CD4-positive, alpha-beta T cell treated with Interleukin-10 for 1 hour (primary cell): ENCODE results near the gene TMEM30B.
"Not testable (repeated sequence)": the region's sequence is repeated elsewhere in the genome, so short reads cannot be mapped to it uniquely, and the experiment has no call there.

ENCODE experiments used
- DNase-seq: peaks from one replicate; pipeline ENCODE4 v3.0.0-alpha.2; 2020

The TMEM30B gene

DNA sequence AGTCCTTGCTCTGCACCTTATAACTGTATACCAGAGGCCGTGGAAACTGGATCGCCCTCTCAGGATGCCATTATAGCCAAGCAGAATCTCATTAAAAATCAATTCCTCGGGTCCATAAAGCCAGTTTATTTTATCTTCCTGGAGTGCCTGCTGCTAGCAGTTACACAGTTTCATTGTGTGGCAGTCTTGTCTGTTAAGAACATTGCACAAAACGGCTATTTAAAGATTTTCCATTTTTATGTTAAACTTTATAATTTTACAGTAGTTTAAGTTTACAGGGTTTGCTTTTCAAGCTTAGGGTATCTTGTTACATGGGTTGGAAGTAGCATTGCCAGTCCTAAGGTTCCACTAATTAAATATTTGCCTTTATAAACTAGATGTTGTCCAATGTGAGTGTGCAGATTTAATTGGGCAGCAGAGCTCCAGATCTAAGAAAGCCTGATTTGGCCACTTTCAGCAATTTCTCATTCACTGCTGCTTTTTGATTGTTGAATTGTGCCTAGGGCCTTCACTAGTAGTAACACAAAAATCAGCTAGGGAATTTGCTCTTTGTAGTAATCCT is 17.0 kb downstream of the TMEM30B start:
- DNase-seq: no peak

DNA sequence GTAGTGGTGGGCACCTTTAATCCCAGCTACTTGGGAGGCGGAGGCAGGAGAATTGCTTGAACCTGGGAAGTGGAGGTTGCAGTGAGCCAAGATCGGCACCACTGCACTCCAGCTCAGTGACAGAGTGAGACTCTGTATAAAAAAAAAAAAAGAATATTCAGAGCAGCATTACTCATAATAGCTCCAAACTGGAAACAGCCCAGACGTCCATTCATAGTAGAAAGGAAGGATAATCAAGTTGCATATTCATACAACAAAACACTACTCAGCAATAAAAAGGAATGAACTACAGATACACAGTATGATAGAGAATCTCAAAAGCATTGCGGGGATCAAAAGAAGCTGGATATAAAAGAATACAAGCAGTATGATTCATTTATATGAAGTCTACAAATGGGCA is 19.1 kb downstream of the TMEM30B start:
- no peak for DNase-seq

DNA sequence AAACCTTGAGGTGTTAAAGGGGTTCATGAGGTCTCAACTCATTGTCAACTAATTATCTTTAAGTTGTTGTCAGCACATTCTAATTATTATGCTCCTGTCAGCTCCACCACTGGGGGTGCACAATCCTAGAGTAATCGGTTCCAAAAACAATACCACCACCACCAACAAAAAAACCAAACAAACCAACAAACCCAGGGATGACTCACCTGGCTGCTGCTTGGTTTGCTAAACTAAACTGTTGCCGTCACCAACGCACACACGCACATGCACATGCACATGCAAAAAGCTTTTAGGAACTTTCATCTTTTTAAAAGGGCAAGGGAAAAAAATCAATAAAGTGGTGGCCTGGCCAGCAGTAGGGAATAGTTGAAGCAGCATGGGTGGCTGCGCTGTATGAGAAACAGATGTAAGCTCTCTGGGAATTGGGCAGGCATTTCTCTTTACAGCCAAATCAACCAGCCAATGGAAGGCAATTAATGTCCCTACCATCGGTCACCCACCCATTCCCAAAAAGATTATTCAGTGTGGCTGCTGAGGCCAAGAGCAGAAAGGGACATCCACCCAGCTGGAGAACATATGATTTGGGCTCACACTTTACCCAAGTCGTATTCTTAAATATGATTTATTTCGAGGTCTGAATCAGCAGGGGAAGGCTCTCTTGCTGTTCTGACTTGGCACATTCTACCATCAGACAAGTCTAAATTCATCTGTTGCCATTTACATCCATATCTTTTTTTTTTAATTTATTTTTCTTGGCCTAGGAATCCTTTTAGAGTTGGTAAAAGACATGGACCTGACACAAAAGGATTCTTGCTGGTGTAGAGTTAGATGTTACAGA is 20.0 kb downstream of the TMEM30B start:
- no peak for DNase-seq

DNA sequence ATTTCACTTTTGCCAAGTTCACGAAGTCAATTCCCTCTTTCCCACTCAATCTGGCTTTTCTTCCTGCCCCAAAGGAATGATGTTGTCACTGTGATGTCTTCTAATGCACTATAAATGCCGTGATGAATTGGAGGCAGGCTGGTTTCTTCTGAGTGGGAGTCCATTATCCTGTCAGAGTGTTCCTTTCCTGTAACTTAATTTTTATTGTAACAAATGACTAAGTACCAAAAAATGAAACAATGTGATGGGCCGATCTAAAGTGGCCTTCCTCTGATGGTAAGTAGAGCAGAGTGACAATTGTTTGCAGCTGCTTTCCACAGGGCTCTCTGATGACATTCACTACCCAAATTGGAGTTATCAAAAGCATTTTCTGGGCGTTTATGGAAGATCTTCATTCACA is 22.2 kb downstream of the TMEM30B start:
- no peak for DNase-seq

DNA sequence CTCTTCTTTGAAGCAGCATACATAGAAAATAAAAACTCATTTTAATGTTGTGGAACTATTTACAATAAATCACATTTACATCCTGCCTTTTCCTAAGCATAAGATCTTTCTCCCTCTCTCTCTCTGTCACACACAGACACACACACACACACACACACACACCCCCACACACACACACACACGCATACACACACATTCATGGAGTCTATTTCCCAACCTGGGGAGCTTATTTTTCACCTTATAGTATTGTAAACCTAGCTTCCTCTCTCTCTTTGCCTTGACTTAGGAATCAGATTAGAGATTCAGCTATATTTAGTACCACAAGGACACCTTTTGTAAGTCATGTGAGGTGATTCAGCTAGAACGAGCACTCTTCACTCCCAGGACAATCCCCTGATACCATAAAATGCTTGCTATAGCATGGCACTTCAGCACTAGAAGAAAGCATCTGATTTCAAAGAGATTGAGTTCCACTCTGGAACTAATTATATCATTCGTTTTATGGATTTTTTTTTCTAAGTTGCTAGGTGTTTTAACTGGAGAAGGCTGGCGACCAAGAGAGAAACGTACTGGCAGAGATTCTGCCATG is 23.6 kb downstream of the TMEM30B start:
- no peak for DNase-seq

DNA sequence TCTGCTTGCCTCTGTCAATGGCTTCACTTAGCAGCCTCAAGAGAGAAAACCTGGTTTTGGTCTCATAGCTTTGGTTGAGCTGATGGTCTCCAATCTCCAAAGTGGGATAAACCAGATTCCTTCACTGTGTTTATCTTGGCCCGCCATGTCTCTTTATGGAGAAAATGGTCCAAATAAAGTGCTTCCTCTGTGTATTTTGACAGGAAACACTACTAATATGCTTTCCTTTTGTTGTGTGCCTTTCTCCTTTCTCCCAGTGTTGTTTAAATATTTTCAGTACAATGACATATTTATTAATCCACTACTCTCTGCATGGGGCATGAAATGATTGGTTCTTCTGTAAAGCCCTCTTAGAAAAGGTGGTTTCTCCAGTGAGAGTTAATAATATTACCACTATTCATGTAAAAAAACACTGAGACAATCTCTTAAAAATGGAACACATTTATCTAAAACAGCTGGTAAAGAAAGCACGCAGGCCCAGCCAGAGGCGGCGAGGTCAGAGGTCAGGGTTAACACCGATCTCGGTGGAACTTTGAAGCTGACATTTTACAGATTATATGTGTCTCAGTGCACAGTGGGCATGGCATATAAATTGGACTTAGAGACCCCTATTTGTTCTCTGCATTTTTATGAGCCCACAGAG is 24.2 kb downstream of the TMEM30B start:
- no peak for DNase-seq

DNA sequence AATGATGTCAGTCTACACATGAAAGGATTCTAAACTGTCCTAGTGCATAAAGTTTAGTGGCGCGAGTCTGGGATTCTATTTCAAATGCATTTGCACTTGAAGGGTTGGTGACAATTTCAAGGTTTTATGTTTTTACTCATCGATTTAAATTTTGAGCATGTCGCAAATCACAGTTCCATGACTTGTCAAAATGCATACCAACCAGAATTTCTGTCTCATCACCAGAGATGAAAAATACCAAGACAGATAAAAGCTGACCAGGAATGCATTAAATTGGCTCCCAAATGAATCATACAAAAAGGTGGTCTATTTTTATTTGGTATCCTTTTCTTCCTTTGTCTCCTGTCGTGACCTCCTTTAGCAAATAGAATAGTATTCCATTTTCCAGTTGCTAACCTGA is 25.2 kb downstream of the TMEM30B start:
- DNase-seq: no peak

DNA sequence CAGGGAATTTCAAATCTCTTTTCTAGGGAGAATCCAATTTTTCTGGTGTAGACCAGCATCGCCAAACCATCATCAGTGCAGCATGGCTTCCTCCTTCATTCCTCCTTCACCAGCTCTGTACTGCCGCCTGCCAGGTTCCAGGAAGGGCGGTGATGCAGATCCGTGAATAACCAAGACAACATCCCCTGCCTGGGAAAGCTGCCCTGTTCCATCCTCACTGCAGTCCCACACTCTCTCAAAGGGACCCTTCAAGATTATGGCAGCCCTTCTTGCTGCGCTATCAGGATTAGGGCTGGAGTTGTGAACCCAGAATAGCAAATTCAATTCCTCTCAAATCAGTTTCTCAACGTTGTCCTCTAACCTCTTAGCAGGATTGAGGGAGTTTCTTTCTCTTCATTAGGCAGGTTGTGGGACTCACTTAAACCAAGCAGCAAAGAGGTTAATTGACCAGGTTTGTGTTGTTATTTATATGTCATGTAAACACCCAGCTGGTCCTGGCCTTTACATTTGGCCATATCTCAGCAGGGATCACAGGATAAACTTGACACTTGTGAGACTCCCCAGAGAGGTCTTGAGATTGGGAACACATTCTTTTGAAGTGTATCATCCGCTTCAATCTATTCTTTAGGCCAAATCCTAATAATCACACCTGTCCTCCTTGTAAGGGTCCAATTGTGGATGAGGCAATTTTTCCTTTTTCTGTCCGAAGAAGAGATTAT is 26.2 kb downstream of the TMEM30B start:
- no peak for DNase-seq

DNA sequence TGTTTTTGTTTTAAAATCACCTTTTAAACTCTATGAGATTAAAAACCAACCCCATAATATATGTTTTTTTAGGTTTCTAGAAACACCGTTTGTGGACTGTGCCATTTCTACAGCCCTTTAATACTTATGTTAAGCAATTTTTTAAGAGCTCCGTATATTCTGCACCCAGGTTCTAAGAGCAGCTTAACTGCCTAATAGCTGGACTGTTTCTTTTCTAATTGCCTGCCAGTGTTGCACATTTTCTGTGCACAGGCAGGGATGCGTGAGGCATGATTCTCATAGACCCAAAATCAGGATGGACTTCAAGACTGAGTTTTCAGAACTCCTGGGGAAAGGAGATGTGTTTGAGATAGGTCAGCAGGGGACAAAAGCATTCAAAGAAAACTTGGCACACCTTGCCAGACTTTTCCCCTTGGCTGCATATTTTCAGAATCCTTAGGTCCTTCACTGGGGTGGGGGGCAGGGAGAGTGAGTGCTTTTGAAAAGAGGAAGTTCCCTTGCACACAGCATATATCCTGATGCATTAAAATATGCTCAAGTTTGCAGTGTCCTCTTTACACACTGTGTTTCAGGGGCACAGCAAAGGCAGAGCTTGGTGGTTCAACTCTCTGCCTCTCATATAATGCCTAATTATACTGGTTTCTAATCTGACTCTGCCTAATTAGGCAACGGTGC is 27.9 kb downstream of the TMEM30B start:
- DNase-seq: no peak

DNA sequence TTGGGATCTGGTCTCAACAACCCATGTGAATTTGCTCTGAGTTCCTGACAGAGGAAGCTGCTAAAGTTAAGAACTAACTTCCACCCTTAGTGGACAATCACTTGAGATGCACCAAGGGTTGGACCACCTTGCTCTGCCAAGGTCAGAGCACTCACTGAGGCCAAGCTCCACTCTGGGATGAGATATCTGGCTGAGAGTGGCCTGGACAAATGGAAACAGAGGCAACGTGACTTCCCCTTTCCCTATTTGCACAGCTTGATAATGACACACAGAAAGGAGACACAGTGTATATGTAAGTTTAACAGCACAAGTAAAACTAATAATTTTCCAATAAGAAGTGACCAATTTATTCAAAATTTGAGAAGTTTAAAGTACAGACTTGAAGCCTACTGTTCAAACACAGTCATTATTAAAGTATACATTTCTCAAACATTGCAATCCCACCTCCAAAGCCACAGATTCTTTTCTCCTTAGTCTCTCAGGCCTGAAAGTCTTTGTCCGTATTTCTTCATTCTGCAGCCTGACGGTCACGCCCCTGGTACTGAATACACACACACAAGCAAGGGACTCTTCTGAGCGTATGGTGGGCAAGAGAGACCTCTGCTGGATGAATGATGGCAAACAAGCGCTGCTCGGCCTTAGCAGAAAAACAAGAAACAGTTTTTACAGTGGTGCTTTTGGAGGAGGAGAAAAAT is 28.6 kb downstream of the TMEM30B start:
- peak; percentile 66 for DNase-seq

DNA sequence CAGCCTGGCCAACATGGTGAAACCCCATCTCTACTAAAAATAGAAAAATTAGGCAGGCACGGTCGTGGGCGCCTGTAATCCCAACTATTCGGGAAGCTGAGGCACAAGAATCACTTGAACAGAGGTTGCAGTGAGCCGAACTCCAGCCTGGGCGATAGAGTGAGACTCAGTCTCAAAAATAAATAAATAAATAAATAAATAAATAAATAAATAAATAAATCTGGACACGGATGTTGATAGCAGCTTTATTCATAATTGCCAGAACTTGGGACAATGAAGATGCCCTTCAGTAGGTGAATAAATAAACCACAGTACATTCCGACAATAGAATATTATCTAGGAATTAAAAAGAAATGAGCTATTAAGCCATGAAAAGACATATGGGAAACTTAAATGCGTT is 31.1 kb downstream of the TMEM30B start:
- no peak for DNase-seq

DNA sequence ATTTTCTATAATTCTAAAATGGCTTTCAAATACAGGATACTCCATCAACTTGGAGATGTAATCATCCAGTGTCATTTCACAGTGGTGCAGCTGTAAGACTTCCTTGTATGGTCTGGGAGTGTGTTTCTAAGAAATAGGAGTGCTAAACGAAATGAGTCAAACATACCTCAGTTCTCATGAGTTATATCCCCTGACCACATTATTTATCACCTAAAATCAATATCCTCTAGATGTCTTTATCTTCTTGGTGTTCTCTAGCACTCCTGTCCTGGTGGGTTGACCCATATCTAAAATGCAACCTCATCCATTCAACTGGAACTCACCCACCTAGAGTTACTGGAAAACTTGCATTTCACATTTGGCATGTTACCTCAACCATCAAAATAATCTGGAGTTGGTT is 33.2 kb downstream of the TMEM30B start:
- no peak for DNase-seq

DNA sequence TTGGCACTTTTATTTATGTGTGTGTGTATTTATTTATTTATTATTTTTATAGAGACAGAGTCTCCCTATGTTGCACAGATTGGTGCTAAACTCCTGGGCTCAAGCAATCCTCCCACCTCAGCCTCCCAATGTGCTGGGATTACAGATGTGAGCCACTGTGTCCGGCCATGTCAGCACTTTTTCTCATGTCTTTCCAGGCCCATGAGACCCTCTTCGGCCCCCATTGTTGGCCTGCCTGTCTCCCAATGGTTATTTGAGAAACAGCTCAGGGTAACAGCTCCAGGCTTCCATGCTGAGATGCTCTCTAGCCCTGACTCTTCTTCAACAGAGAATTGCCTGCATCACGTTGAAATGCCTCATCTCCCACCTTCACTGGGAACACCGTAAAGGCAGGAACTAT is 34.4 kb downstream of the TMEM30B start:
- DNase-seq: no peak

DNA sequence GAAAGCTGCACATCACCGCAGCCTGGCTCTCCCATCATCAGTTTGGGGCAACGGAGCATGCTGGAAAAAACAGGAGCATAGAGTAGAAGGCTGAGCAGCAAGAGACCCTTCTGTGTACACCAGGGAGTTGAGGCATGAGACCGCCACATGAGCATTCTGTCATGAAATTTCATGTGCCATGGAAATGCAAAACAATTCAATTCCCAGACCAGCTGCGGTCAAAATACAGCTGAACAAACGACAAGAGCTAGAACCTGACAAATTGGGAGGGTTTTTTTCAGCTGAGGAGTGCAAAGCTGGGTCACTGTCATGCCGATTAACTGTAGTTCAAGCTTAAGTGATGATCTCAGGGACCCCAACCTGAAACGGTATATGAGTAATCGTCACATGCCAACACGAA is 37.1 kb downstream of the TMEM30B start:
- no peak for DNase-seq

DNA sequence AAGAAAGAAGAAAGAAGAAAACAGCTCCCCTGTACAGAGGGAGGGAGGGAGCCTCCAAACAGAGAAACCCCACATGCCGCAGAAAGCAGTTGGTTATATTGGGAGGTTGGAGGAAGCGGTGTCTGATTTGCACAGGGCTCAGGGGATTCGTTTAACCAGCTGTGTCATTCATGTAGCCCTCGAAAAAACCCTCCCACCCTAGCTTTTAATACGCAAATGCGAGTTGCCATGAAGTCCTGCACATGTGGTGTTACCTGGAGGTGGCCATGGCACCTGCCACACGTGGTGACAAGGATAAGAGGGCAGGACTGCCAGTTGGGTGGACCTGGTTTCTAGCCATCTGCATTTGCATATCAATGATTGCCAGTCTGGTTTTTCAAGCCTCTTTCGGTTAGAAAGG is 40.9 kb downstream of the TMEM30B start:
- no peak for DNase-seq

DNA sequence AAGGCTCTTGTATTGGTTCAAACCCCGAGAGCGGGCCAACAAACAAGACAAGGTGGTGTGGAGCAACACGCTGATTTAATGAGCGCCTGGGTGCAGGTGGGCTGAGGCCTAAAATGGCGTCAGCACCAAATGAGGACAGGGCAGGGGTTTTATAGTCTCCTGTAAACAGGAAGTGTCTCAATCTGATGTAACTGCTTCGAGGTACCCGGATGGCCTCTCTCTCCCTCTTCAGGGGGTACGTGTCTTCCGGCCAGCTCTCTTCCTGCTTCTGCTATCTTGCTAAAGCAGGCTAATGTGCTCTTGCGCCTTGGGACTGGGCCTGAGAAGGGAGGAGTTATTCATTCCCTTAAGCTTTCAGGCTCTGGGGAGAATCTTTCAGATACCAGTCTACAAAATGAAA is 41.9 kb downstream of the TMEM30B start:
- DNase-seq: not testable (repeated sequence)

DNA sequence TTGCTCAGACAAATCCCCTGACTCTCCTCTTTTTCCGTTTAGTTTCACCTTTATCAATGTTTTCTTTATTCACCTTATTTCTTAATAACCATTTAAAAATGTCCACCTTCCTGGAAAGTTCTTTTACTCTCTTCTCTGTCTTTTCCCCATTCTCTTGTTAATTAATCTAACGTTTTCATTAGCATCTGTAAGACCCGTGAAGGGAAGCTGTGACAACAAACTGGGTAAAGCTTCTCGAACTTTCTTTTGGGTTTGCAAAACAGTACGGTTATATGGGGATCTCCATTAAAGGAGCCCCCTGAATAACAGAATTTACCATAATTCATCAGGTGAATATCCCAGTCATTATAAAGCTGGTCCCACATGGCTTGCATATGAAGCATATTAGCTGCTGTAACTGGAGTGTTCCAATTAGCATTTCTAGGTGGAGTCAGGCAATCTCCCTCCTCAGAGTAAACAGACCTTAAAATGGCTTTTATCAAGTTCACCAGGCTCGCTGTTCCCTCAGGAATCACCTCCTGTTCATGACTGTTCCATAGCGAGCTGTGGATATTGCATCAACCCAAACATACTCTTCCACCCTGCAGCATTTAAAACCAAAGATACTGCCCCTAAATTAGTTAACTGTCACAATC is 42.4 kb downstream of the TMEM30B start:
- DNase-seq: no peak

DNA sequence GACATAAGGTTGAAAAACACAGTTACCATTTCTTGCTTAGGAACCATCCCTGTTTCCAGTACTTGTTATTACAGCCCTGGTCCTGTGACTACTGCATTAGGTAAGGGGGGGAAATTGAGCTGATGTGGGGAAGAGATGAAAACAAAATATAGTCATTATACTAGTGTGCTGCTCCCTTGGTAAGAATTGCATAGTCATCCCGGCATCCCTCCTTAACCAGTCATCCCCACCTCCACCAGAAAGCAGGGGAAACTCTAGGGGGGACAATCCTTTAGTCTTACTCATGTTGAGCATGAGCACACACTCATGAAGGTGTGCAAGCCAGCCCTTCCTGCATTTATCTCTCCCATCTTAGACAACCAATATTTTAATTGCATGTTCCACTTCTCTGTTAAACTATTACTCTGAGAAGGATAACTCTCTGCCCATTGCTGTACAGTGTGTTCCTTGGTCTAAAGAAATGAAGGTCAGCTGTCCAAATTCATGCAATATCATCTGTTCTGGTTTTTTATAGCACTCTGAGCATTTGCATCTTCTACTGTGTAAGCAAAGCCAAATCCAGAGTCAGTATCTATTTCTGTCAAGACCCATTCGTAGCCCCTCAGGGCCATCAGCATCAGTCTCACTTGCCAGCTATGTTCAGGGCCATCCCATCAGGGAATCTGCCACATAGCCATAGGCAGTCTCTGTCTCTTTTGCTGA is 46.8 kb downstream of the TMEM30B start:
- DNase-seq: no peak

DNA sequence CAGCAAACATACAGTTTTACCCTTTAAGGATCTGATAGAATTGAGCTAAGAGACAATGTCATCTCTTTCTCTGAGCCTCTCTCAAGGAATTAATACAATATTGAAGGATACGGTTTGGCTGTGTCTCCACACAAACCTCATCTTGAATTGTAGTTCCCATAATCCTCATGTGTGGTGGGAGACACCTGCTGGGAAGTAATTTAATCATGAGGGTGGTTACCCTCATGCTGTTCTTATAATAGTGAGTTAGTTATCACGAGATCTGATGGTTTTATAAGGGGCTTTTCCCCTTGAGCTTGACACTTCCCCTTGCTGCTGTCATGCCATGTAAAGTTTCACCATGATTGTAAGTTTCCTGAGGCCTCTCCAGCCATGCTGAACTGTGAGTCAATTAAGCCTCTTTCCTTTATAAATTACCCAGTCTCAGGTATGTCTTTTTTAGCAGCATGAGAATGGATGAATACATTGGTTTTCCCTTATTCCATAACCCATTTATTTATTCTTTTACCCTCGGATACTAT is 47.6 kb downstream of the TMEM30B start:
- no peak for DNase-seq

DNA sequence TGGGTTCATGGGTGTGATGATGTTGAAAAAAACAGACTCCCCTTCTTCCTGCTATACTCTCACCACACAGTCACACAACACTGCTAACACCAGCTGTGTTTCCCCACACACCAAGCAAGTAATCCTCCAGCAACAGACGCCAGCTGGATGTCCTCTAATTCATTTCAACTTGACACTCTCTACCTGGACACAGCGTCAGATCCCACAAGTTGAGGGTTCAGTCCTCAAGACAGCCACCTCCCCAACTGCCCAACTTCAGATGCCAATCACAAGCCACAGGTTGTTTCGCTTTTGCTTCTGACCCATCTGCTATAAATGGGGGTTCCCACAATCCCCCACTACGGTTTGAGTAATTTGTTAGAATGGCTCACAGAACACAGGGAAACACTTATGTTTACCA is 49.3 kb downstream of the TMEM30B start:
- DNase-seq: no peak

DNA sequence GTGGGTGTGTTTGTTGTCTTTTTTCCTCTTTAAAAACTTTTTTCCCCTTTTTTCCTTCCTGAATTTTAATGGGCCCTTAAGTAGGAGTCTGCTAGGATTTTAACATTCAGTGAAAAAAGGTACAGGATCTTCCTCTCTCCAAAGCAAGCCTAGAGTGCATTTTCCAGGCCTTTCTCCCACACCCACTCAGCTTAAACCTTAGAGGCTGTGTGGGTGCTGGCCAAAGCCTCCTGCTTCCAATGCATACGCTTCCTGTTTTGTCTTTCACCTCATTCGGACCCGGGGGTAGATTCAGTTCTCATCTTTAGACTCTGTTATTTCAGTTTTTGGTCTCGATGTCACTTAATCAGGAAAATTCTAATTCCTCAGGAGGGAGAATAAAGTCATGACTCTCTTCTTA is 51.2 kb downstream of the TMEM30B start:
- DNase-seq: no peak
